Activated CD4-positive, alpha-beta T cell treated with anti-CD3 and anti-CD28 coated beads, Interleukin-2, amount 10 ng/mL, durations not matched to agents 24 days and 14 days (primary cell): ENCODE measurements around the gene SLC25A41. TPM values are rescaled to one million over a fixed set of nuclear protein-coding genes. Genes with fewer than 3 reads are reported as not detected.
"Not testable (repeated sequence)": the region's sequence is repeated elsewhere in the genome, so short reads cannot be mapped to it uniquely, and the experiment has no call there.

Experiments
- DNase-seq: peaks from one replicate; pipeline ENCODE4 v3.0.0; 2022
- H3K27ac Mint-ChIP-seq: one replicate; pipeline ENCODE4 v1.8.0; 2022; ENCODE audit warnings: mild to moderate bottlenecking, mixed read lengths
- H3K27me3 Mint-ChIP-seq: one replicate; pipeline ENCODE4 v1.8.0; 2022; ENCODE audit warnings: mixed read lengths
- H3K36me3 Mint-ChIP-seq: one replicate; pipeline ENCODE4 v1.8.0; 2022; ENCODE audit warnings: low read depth, mild to moderate bottlenecking, mixed read lengths
- H3K4me1 Mint-ChIP-seq: one replicate; pipeline ENCODE4 v1.8.0; 2021; ENCODE audit warnings: mixed read lengths
- H3K4me3 Mint-ChIP-seq: one replicate; pipeline ENCODE4 v1.8.0; 2022; ENCODE audit warnings: mild to moderate bottlenecking, moderate library complexity, mixed read lengths
- H3K9me3 Mint-ChIP-seq: one replicate; pipeline ENCODE4 v1.8.0; 2021; ENCODE audit warnings: mixed read lengths
- intact Hi-C: fragments of 100-400 bp; cut with micrococcal nuclease; formaldehyde crosslinking; loops from one replicate; pipeline ENCODE4 v1.15.1; 2023
- total RNA-seq: library from RNA; stranded (reverse); gene quantifications from 2 replicates; pipeline ENCODE4 v1.2.3, GENCODE V29; 2022

SLC25A41 gene
- total RNA-seq, 1 donor from 2014 or later = 0.19 TPM

- Mint-ChIP-seq H3K27ac (no peak overlapping the region), H3K9me3 (no peaks in the 10 kb centered on the region), H3K4me1 (no peaks in the 10 kb centered on the region), H3K27me3 (no peaks in the 10 kb centered on the region), H3K4me3 (no peak overlapping the region), H3K36me3 (peaks cover 50% of the 10 kb centered on the region)
- DNase-seq = no peak
- intact Hi-C loops = no loop called here
These were observed 18.6 kb downstream of the SLC25A41 start for GRCh38 chr19:6414793-6415590.

GRCh38 chr19:6413721-6414643 is 19.6 kb downstream of the SLC25A41 start:
- intact Hi-C loops = no loop called here
- Mint-ChIP-seq H3K4me3 (no peak overlapping the region), H3K36me3 (peaks cover 41% of the 10 kb centered on the region), H3K9me3 (no peaks in the 10 kb centered on the region), H3K27me3 (no peaks in the 10 kb centered on the region), H3K4me1 (no peaks in the 10 kb centered on the region), H3K27ac (no peak overlapping the region)
- DNase-seq = no peak

- peaks cover 34% of the 10 kb centered on the region for H3K36me3 Mint-ChIP-seq
- no peaks in the 10 kb centered on the region for H3K9me3 Mint-ChIP-seq
- DNase-seq = no peak
- no peaks in the 10 kb centered on the region for H3K27me3 Mint-ChIP-seq
- H3K4me3 Mint-ChIP-seq = no peak overlapping the region
- no peaks in the 10 kb centered on the region for H3K4me1 Mint-ChIP-seq
- intact Hi-C loops = no loop called here
- H3K27ac Mint-ChIP-seq = no peak overlapping the region
These were observed 20.3 kb downstream of the SLC25A41 start for GRCh38 chr19:6413291-6413690.

- intact Hi-C loops = no loop called here
- H3K27me3 Mint-ChIP-seq = no peaks in the 10 kb centered on the region
- H3K36me3 Mint-ChIP-seq = peaks cover 28% of the 10 kb centered on the region
- H3K27ac Mint-ChIP-seq = no peak overlapping the region
- no peak overlapping the region for H3K4me3 Mint-ChIP-seq
- H3K4me1 Mint-ChIP-seq = no peaks in the 10 kb centered on the region
- peak; percentile 82 for DNase-seq
- no peaks in the 10 kb centered on the region for H3K9me3 Mint-ChIP-seq
These were observed 21.0 kb downstream of the SLC25A41 start for GRCh38 chr19:6412447-6413091.

- no peak for DNase-seq
- Mint-ChIP-seq H3K4me3 (no peak overlapping the region), H3K36me3 (peaks cover 24% of the 10 kb centered on the region), H3K27me3 (no peaks in the 10 kb centered on the region), H3K4me1 (no peaks in the 10 kb centered on the region), H3K9me3 (no peaks in the 10 kb centered on the region), H3K27ac (no peak overlapping the region)
- intact Hi-C loops = no loop called here
These were observed 21.5 kb downstream of the SLC25A41 start for GRCh38 chr19:6412061-6412446.

- H3K27me3 Mint-ChIP-seq = no peaks in the 10 kb centered on the region
- intact Hi-C loops = no loop called here
- no peak for DNase-seq
- H3K36me3 Mint-ChIP-seq = peaks cover 14% of the 10 kb centered on the region
- no peaks in the 10 kb centered on the region for H3K9me3 Mint-ChIP-seq
- H3K4me3 Mint-ChIP-seq = no peak overlapping the region
- H3K27ac Mint-ChIP-seq = no peak overlapping the region
- H3K4me1 Mint-ChIP-seq = no peaks in the 10 kb centered on the region
These were observed 24.2 kb downstream of the SLC25A41 start for GRCh38 chr19:6409346-6409745.

GRCh38 chr19:6406401-6406800 is 27.2 kb downstream of the SLC25A41 start:
- Mint-ChIP-seq H3K9me3 (no peaks in the 10 kb centered on the region), H3K4me1 (no peaks in the 10 kb centered on the region)

GRCh38 chr19:6402837-6403608 is 30.5 kb downstream of the SLC25A41 start:
- intact Hi-C loops = no loop called here
- Mint-ChIP-seq H3K4me1 (no peaks in the 10 kb centered on the region), H3K36me3 (no peaks in the 10 kb centered on the region), H3K4me3 (no peak overlapping the region), H3K27ac (no peak overlapping the region), H3K27me3 (no peaks in the 10 kb centered on the region), H3K9me3 (no peaks in the 10 kb centered on the region)
- DNase-seq = no peak

More at GRCh38 chr19:6406401-6406800, 27.2 kb downstream of the SLC25A41 start:
- Mint-ChIP-seq H3K4me3 (no peak overlapping the region), H3K27ac (no peak overlapping the region), H3K36me3 (no peaks in the 10 kb centered on the region), H3K27me3 (no peaks in the 10 kb centered on the region)
- intact Hi-C loops = no loop called here
- no peak for DNase-seq

- Mint-ChIP-seq H3K27me3 (no peaks in the 10 kb centered on the region), H3K36me3 (no peaks in the 10 kb centered on the region), H3K9me3 (no peaks in the 10 kb centered on the region), H3K4me3 (no peak overlapping the region), H3K27ac (no peak overlapping the region), H3K4me1 (no peaks in the 10 kb centered on the region)
- DNase-seq = no peak
- intact Hi-C loops = no loop called here
These were observed 31.5 kb downstream of the SLC25A41 start for GRCh38 chr19:6402058-6402457.

GRCh38 chr19:6400062-6400944 is 33.3 kb downstream of the SLC25A41 start:
- intact Hi-C loops, H3K9me3 Mint-ChIP-seq, H3K27me3 Mint-ChIP-seq, H3K4me3 Mint-ChIP-seq, DNase-seq, H3K27ac Mint-ChIP-seq, H3K36me3 Mint-ChIP-seq, H3K4me1 Mint-ChIP-seq: not testable (repeated sequence)

GRCh38 chr19:6396305-6396704 is 37.3 kb downstream of the SLC25A41 start:
- H3K27me3 Mint-ChIP-seq = no peaks in the 10 kb centered on the region
- no peak overlapping the region for H3K4me3 Mint-ChIP-seq
- intact Hi-C loops = no loop called here
- H3K9me3 Mint-ChIP-seq = no peaks in the 10 kb centered on the region
- peaks cover 7% of the 10 kb centered on the region for H3K36me3 Mint-ChIP-seq
- peaks cover 13% of the 10 kb centered on the region for H3K4me1 Mint-ChIP-seq
- DNase-seq = no peak
- H3K27ac Mint-ChIP-seq = no peak overlapping the region

GRCh38 chr19:6394831-6395230 is 38.7 kb downstream of the SLC25A41 start:
- H3K4me1 Mint-ChIP-seq = peaks cover 17% of the 10 kb centered on the region
- H3K27ac Mint-ChIP-seq = peak overlapping the region; percentile 20
- intact Hi-C loops = no loop called here

More at GRCh38 chr19:6394831-6395230, 38.7 kb downstream of the SLC25A41 start:
- Mint-ChIP-seq H3K36me3 (peaks cover 13% of the 10 kb centered on the region), H3K27me3 (no peaks in the 10 kb centered on the region), H3K4me3 (peak overlapping the region; percentile 29), H3K9me3 (no peaks in the 10 kb centered on the region)
- DNase-seq = no peak
